ENCODE results near the gene DLG3.
"Not testable (repeated sequence)": the region's sequence is repeated elsewhere in the genome, so short reads cannot be mapped to it uniquely, and the experiment has no call there.

DLG3 gene

GRCh38 chrX:70515692-70516091 is 71.1 kb downstream of the DLG3 start:
- DNase-seq (ENCODE audit: low read depth, low spot score) = not testable (repeated sequence)

- DNase-seq (ENCODE audit: low read depth, low spot score) = no peak
These were observed 81.1 kb downstream of the DLG3 start for GRCh38 chrX:70525733-70526132.

GRCh38 chrX:70527053-70527452 is 82.4 kb downstream of the DLG3 start:
- DNase-seq (ENCODE audit: low read depth, low spot score) = no peak

- no peak for DNase-seq (ENCODE audit: low read depth, low spot score)
These were observed 83.1 kb downstream of the DLG3 start for GRCh38 chrX:70527610-70528345.

- no peak for DNase-seq (ENCODE audit: low read depth, low spot score)
These were observed 90.6 kb downstream of the DLG3 start for GRCh38 chrX:70535198-70535597.

- DNase-seq (ENCODE audit: low read depth, low spot score) = no peak
These were observed 104.8 kb downstream of the DLG3 start for GRCh38 chrX:70549429-70549828.

GRCh38 chrX:70552130-70552704 is 107.6 kb downstream of the DLG3 start:
- no peak for DNase-seq (ENCODE audit: low read depth, low spot score)

- no peak for DNase-seq (ENCODE audit: low read depth, low spot score)
These were observed 108.9 kb downstream of the DLG3 start for GRCh38 chrX:70553516-70553915.

GRCh38 chrX:70554081-70554480 is 109.4 kb downstream of the DLG3 start:
- no peak for DNase-seq (ENCODE audit: low read depth, low spot score)

GRCh38 chrX:70554523-70554922 is 109.9 kb downstream of the DLG3 start:
- DNase-seq (ENCODE audit: low read depth, low spot score) = no peak

- no peak for DNase-seq (ENCODE audit: low read depth, low spot score)
These were observed 110.3 kb downstream of the DLG3 start for GRCh38 chrX:70554948-70555347.

Data from smooth muscle cell of the brain vasculature (primary cell).